Measurements from ENCODE around the gene NMBR.
"Not testable (repeated sequence)": the region's sequence is repeated elsewhere in the genome, so short reads cannot be mapped to it uniquely, and the experiment has no call there.

Gene NMBR

DNA sequence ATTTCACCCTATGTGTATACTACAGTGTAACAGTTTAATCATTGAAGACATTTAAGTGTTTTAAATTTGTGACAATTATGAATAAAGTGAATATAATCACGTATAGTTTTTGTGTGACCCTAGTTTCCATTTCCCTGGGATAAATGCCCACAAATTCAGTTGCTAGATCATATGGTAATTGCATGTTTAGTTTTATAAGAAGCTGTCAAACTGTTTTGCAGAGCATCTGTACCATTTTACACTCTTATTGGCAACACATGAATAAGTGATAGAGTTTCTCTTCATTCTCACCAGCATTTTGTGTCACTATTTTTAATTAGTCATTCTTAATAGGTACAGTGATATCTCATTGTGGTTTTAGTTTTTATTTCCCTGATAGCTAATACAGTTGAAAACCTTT is 7.4 kb upstream of the NMBR start:
- DNase-seq (ENCODE audit: low spot score) = no peak

GRCh38 chr6:142153196-142153595 is 6.3 kb upstream of the NMBR start:
- DNase-seq (ENCODE audit: low spot score) = no peak

- DNase-seq (ENCODE audit: low spot score) = peak; percentile 70
Observed at GRCh38 chr6:142152746-142153145, 5.8 kb upstream of the NMBR start.

DNA sequence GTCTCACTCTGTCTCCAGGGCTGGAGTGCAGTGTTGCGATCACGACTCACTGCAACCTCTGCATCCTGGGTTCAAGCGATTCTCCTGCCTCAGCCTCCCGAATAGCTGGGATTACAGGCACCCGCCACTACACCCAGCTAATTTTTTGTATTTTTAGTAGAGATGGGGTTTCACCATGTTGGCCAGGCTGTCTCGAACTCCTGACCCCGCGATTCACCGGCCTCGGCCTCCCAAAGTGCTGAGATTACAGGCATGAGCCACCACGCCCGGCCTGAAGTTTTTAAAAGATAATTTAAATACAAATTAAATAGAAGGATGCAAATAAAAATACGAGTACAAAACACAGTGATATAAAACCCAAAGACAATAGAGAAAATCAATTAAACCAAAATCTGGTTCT is 5.4 kb downstream of the NMBR start:
- not testable (repeated sequence) for DNase-seq (ENCODE audit: low spot score)

GRCh38 chr6:142138876-142139275 is 8.0 kb downstream of the NMBR start:
- no peak for DNase-seq (ENCODE audit: low spot score)

GRCh38 chr6:142132625-142133024 is 14.3 kb downstream of the NMBR start, which contains the start of gene GJE1:
TSS of gene GJE1 (plus strand) at chr6:142132925. CDS start at chr6:142133159, 234 bp downstream.
- no peak for DNase-seq (ENCODE audit: low spot score)

GRCh38 chr6:142130814-142131213 is 16.1 kb downstream of the NMBR start:
- DNase-seq (ENCODE audit: low spot score) = no peak

DNA sequence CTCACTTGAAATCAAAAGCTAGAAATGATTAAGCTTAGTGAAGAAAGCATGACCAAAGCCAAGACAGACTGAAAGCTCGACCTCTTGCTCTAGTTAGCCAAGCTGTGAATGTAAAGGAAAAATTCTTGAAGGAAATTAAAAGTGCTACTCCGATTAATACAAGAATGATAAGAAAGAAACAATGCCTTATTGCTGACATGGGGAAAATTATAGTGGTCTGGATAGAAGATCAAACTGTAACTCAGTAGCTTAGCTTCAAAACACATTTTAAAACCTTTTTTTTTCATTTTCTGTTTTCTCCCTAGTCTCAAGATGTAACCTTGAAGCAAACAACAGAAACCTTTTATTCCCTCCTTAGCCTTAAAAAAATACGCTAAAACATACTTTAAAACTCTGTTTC is 25.6 kb downstream of the NMBR start:
- DNase-seq (ENCODE audit: low spot score) = no peak

DNA sequence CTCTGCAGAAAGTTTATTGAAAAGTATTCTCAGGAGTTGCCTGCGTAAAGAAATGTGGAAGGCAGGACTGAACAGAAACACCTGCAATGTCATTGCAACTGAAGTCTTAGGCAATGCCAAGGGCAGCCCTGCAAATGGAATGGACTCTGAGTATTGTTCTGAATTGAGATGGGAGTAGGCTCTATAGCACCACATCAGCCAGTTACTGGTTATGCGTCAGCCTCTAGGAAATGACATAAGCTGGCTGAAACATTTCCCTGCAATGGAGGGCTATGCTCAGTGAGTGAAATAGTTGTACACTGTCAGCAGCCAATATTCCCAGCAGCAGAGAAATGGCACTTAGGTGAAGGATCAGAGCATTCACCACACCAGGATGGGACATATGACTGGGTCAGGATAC is 28.0 kb downstream of the NMBR start:
- DNase-seq (ENCODE audit: low spot score) = peak; percentile 6

- DNase-seq (ENCODE audit: low spot score) = no peak
Observed at GRCh38 chr6:142118328-142118727, 28.6 kb downstream of the NMBR start.

DNA sequence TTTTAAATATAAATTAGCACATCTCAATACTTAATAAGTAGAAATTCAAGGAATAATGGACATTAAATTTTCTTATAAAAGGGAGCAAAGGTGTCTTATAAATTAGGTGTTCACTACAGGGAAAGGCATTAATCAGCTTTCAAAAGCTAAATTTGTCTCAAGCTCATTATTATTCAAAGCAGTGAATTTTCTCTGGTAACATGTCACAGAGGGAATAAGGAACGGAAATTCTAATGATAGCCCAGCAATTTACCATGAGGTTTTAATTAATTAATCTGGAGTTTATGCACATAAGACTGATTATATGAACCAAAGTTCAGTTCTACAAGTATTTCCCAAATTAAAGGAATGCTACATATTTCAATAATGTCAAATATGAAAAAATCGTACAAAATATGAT is 29.6 kb downstream of the NMBR start:
- DNase-seq (ENCODE audit: low spot score) = no peak

DNA sequence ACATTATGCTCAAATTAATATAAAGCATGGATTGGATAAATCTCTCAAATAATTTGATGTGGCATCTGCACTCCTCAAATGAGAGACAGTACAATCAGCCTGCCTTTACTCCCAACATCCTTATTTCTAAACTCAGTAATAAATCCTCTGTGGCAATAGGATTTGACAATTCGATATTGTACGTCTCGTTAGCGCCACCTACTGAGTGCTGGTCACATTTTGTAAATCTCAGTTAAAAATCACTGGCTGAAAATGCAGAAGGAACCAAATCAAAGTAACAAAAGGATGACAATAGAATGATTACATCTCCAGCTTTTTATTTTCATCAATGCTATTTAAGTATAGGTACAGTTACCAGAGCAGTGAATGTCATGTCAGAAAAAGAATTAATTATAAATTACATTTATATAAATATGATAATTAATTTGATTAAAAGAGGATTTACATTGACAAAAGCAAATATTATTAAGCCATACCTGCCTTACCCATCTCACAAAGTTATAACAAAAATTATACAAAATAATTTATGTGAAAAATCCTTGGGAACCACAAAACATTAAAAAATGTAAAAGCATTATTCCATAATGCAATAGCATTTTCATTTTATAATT is 34.4 kb downstream of the NMBR start:
- DNase-seq (ENCODE audit: low spot score) = peak; percentile 71

GRCh38 chr6:142110820-142111219 is 36.1 kb downstream of the NMBR start:
- not testable (repeated sequence) for DNase-seq (ENCODE audit: low spot score)

GRCh38 chr6:142104820-142105219 is 42.1 kb downstream of the NMBR start:
- not testable (repeated sequence) for DNase-seq (ENCODE audit: low spot score)

- peak; percentile 61 for DNase-seq (ENCODE audit: low spot score)
Observed at GRCh38 chr6:142088858-142089216, 58.1 kb downstream of the NMBR start.

- DNase-seq (ENCODE audit: low spot score) = no peak
Observed at GRCh38 chr6:142087950-142088857, 58.7 kb downstream of the NMBR start.

DNA sequence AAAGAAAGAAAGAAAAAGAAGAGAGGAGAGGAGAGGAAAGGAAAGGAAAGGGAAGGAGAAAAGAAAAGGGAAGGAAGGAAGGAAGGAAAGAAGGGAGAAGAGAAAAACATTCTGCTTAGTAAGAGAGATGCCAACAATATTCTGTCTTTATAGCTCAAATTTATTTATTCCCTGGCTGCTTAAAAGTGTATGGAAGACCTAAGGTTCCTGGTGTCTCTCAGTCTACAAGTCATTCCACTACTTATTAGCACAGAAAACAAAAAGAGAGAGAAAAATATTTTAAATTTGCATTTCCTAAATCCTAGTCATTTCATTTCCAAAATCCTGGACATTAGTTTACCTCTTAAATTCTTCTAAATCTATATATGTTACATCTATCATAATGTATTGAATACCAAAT is 67.8 kb downstream of the NMBR start:
- DNase-seq (ENCODE audit: low spot score) = no peak

DNA sequence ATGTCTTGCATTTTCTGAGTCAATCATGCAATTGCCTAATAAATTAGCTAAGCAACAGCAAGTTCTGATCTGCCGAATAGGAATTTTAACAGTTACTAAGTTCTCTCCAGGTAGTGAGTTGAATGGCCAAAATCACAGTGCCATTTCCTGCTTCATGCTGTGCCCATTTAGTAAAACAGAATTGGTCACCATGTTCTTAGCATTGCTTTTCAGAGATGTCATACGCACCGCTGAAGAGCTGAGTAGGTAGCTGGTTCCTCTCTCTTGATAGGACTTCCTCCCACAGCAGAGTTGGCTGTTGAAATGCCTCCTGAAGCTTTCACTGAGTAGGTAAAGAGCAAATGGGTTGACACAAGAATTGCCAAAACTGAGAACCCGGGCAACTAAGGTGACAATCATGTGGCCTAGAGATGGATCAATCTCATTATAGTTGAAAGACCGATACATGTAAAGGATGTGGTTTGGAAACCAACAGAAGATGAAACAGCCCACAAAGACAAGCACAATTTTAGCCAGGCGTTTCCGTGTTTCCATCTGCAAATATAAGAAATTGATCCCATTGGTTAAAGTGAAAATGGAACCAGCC is 71.3 kb downstream of the NMBR start:
- no peak for DNase-seq (ENCODE audit: low spot score)

- no peak for DNase-seq (ENCODE audit: low spot score)
Observed at GRCh38 chr6:142074516-142074915, 72.4 kb downstream of the NMBR start.

DNA sequence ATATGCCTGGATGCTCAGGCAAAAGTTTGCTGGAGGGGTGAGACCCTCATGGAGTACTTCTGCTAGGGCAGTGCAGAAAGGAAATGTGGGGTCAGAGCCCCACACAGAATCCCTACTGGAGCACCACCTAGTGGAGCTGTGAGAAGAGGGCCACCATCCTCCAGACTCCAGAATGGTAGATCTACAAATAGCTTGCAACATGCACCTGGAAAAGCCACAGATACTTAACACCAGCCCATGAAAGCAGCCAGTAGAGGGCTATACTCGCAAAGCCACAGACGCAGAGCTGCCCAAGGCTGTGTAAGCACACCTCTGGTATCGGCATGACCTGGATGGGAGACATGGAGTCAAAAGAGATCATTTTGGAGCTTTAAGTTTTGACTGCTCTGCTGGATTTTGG is 74.9 kb downstream of the NMBR start:
- no peak for DNase-seq (ENCODE audit: low spot score)

GRCh38 chr6:142068416-142068815 is 78.5 kb downstream of the NMBR start:
- no peak for DNase-seq (ENCODE audit: low spot score)

GRCh38 chr6:142062861-142063260 is 84.1 kb downstream of the NMBR start:
- DNase-seq (ENCODE audit: low spot score) = not testable (repeated sequence)
